WTC11 (cell line): Measurements from ENCODE around the gene WNT7A.

ENCODE experiments used
- ETV6 ChIP-seq: sonication (generic); formaldehyde crosslinking; IDR thresholded peaks from 2 replicates; pipeline ENCODE4 v1.8.1; 2022; ENCODE audit warnings: mild to moderate bottlenecking, missing genetic modification reagents
- NR1H2 ChIP-seq: sonication (generic); formaldehyde crosslinking; IDR thresholded peaks from 2 replicates; pipeline ENCODE4 v1.9.0; 2021; ENCODE audit warnings: mild to moderate bottlenecking, moderate library complexity, missing genetic modification reagents
- ZNF232 ChIP-seq: sonication (generic); formaldehyde crosslinking; IDR thresholded peaks from 2 replicates; pipeline ENCODE4 v1.8.0; 2022; ENCODE audit warnings: mild to moderate bottlenecking, missing genetic modification reagents
- TF ChIP-seq, protein P1 (sequence below): fragments of 200-600 bp; IDR thresholded peaks from 2 replicates; pipeline ENCODE4 v1.8.0; 2022; ENCODE audit warnings: antibody characterized with exemption
- TF ChIP-seq, protein P2 (sequence below): sonication (generic); formaldehyde crosslinking; conservative IDR thresholded peaks from 2 replicates; pipeline ENCODE4 v1.8.1; 2022; ENCODE audit warnings: mild to moderate bottlenecking, missing genetic modification reagents
- TF ChIP-seq, protein P3 (sequence below): sonication (generic); formaldehyde crosslinking; IDR thresholded peaks from 2 replicates; pipeline ENCODE4 v1.8.1; 2023; ENCODE audit warnings: mild to moderate bottlenecking, missing genetic modification reagents, moderate library complexity
- TF ChIP-seq, protein P4 (sequence below): sonication (generic); formaldehyde crosslinking; IDR thresholded peaks from 2 replicates; pipeline ENCODE4 v1.8.0; 2022; ENCODE audit warnings: mild to moderate bottlenecking, missing genetic modification reagents

DNA sequence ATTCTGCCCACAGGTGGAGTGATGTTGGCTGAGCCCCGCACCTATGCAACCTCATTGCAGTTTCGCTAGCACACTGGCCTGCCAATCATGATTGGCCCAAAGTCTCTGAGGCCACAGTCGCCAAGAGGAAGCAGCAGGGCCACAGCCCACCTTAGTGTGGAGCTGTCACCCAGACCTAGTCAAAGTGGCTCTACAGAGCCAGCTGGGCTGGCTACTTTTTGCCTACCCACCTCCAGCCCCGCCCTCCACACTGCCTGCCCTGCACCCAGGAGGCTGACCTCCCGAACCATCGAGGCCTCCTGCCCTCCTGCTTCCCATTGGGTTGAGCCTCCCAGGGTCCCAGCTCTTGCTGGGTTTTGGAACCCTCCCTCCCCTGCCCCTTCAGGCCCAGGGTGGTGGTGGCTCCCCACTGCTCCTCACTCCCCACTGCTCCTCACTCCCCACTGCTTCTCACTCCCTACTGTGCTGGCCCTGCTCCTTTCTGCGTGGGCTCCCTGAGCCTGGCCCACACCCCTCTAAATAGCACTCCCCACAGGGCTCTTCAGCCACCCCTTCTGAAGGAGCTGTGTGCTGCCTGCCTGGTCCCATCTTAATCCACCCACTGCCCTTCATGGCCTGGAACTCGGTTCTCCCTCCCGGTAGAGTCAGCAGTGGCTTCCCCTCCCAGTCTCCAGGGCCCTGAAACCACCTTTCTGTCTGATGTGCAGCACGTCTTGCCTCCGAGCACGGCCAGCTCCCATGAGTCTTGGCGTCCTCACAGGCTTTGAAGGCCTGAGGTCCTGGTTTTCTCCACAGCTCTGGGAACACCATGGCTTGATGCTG, 89.3 kb downstream of the WNT7A start:
- TF ChIP-seq, protein P1, sequence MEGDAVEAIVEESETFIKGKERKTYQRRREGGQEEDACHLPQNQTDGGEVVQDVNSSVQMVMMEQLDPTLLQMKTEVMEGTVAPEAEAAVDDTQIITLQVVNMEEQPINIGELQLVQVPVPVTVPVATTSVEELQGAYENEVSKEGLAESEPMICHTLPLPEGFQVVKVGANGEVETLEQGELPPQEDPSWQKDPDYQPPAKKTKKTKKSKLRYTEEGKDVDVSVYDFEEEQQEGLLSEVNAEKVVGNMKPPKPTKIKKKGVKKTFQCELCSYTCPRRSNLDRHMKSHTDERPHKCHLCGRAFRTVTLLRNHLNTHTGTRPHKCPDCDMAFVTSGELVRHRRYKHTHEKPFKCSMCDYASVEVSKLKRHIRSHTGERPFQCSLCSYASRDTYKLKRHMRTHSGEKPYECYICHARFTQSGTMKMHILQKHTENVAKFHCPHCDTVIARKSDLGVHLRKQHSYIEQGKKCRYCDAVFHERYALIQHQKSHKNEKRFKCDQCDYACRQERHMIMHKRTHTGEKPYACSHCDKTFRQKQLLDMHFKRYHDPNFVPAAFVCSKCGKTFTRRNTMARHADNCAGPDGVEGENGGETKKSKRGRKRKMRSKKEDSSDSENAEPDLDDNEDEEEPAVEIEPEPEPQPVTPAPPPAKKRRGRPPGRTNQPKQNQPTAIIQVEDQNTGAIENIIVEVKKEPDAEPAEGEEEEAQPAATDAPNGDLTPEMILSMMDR: no peak
- TF ChIP-seq ZNF232 (no peak), NR1H2 (no peak), ETV6 (CRISPR knock-in tag) (no peak)
- TF ChIP-seq, protein P2, sequence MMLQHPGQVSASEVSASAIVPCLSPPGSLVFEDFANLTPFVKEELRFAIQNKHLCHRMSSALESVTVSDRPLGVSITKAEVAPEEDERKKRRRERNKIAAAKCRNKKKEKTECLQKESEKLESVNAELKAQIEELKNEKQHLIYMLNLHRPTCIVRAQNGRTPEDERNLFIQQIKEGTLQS (CRISPR knock-in tag): no peak
- TF ChIP-seq, protein P3, sequence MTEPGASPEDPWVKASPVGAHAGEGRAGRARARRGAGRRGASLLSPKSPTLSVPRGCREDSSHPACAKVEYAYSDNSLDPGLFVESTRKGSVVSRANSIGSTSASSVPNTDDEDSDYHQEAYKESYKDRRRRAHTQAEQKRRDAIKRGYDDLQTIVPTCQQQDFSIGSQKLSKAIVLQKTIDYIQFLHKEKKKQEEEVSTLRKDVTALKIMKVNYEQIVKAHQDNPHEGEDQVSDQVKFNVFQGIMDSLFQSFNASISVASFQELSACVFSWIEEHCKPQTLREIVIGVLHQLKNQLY (CRISPR knock-in tag): no peak
- TF ChIP-seq, protein P4, sequence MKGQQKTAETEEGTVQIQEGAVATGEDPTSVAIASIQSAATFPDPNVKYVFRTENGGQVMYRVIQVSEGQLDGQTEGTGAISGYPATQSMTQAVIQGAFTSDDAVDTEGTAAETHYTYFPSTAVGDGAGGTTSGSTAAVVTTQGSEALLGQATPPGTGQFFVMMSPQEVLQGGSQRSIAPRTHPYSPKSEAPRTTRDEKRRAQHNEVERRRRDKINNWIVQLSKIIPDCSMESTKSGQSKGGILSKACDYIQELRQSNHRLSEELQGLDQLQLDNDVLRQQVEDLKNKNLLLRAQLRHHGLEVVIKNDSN (CRISPR knock-in tag): no peak
